Left renal pelvis (tissue), 4 donors: ENCODE measurements around the gene VGLL1. TPM values are rescaled to one million over a fixed set of nuclear protein-coding genes. Genes with fewer than 3 reads are reported as not detected.

Experiments used
- DNase-seq, 4 donors: peaks; one replicate each; pipeline ENCODE4 v3.0.0-alpha.2; 2013; ENCODE audit warnings: low read depth in 4 of 4, low spot score in 3 of 4
- polyA plus RNA-seq, 4 donors: library from polyadenylated mRNA; unstranded; fragments of 120-200 nt; gene quantifications; one replicate each; pipeline ENCODE4 v1.2.1, GENCODE V29; 2013; ENCODE audit not compliant: insufficient read length in 4 of 4

Gene VGLL1
- polyA plus RNA-seq, 4 donors: 0.30 to 16.2 (median 9.7) TPM

DNA sequence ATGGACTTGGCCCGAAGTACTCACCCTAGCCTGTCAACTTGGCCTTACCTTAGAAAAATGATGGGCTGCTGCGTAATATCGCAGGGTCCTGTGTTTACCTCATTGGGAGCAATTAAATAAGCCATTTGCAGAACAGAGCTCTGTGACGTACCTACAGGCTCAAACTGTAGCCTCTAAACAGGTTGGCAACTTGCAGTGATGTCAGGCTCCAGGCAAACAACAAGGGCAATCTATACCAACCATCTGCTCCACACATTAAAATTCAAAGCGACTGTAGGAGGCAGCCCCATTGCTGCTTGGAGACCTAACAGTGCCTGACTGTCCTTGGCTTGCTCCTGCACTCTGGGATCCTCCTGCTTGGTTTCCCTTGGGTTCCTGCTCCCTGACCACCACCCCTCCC lies 17.2 kb downstream of the VGLL1 start:
- no peak for DNase-seq

DNA sequence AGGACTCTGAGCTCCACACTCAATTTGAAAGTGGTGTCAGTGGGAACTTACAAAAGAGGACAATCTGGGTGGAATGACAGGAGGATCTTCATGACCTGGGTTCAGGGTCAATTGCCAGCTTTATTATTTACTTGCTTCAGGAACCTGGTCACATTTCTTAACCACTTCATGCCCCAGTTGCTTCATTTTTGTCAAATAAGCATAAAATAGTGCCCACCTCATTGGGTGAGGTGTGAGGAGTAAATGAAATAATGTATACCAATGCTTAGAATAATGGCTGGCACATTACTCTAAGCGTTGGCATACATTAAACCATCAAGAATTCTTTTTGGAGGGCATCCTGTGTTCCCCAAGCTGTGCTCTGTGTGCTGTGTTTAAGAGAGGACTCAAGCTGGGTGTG lies 19.4 kb downstream of the VGLL1 start:
- DNase-seq: no peak

DNA sequence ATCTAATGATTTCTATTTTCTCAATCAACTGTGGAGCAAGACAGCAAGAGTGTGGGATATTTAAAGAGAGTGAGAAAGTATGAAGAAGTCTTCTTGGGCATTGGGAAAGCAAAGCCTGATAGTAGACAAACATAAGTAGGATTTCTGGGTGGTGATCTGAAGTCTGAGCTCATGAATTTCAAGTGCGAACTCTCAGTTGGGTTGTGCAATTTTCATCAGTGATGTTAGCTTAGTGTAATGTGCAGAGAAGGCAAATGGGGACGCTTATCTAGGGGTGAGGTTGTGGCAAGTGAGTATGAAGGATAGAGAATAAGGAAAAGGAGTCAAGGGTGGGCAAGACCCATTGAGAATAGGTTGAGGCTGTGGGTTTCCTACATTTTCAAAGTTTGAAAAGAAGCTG lies 23.7 kb downstream of the VGLL1 start:
- no peak for DNase-seq

DNA sequence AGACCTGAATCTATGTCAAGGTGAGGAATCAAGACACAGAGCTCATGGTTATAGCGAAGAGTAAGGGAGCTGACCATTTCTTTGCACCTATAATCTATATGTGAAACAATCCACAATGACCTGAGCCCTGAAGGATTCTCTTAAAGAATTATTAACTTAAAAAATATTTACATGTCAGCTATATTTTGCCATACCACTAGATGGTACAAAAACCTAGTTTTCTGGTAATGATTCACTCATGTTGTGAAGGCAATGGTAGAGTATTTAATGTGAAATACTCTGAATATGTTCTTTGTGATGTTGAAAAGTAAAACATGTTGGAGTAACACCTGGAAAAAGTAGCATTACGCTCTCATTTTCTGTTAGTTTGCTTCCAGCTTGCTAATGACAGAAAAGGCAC lies 40.0 kb downstream of the VGLL1 start:
- no peak for DNase-seq

DNA sequence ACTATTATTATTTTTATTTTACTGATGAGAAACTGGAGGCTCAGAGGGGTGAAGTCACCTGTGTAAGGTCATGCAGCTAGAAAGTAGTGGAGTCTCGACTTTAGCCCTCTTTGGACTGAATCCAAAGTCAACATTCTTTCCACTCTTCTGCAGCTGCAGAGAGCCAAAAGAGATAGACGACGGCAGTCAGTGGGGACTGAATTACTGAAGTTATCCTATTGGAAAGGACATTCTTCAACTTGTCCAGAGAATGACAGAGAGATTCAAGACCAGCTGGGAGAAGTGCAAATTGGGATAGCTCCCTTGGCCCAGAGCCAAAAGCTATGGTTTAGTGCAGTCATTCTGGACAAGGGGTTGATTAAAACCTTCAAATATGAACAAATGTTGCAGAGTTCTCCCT lies 42.5 kb downstream of the VGLL1 start:
- DNase-seq: no peak

DNA sequence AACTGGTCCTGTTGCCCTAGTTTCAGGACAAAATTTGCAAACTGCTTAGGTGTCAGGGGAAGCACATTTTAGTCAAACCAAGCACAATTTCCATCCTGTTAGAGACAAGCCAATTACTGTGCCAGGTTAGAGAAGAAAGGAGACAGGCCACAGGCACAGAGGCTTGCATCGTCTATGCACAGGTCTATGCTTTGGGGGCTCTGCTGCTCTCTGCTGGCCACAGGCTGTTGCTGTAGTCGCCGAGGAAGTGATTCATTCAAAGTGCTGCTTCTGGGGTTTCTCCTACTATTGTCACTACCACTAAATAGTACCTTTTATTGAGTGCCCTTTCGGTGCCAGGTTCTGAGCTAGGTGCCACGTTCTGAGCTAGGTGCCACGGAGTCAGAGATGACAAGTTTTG lies 45.5 kb downstream of the VGLL1 start:
- peak in 1 of 4 donors; percentile 1 for DNase-seq

DNA sequence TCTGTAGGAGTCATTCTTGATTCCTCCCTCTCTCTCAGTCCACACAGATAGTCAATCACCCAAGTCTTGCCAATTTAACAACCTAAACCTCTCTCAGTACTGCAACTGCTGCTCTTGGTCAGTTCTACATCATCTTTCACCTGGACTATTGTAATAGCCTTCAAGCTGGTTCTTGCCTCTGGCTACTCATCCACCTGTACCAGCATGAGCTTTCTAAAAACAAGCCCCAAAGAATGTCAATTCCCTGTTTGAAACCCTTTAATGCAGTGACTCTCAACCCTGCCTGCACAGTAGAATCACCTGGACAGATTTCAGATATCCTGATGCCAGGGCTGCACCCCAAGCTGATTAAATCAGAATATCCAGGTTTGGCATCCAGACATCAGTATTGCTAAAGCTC lies 48.3 kb downstream of the VGLL1 start:
- no peak for DNase-seq

DNA sequence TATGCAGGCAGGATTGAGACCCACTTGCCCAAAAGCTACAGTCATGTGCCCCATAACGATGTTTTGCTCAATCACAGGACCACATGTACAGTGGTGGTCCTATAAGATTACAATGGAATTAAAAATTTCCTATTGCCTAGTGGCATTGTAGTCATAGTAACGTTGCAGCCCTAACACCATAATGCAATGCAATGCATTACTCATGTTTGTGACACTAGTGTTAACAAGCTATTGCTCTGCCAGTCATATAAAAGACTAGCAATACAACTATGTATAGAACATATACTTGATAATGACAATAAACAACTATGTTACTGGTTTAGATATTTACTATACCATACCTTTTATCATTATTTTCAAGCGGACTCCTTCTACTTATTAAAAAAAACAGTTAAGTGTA lies 50.6 kb downstream of the VGLL1 start:
- no peak for DNase-seq

DNA sequence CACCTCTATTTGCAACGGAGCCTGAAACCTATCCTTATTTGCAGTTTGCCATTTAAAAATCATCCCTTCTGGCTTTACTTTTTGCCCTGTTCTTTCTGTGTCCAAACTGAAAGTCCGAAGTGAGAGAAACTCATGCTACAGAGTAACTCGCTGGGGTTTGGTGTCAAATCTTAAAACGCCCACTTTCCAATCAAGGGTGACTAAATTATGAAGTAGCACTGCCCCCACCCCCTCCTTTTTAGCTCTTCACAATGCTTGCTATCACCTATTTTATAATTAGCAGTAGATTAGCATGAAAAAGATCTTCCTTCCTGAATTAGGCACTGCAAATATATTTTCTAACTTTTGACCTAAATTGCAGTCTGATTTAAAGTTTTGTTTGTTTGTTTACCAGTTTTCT lies 52.5 kb downstream of the VGLL1 start:
- no peak for DNase-seq

DNA sequence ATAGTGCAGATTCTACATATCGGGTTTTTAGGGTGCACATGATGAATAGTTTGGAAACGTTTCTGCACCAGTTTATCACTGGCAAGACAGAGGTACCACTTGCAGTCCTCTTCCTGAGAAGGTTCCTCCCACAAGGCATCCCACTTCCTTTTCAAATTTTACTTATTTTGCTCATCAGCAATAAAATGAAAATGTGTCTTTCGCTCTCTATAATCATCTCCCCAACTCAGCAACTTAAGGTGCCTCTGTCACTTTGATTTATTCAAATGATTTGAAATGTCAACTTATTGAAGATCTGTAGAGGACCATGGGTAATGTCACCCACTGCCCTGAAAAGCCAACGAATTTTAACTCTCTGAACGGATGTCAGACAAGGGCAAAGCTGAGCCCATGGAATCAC lies 53.2 kb downstream of the VGLL1 start:
- no peak for DNase-seq

DNA sequence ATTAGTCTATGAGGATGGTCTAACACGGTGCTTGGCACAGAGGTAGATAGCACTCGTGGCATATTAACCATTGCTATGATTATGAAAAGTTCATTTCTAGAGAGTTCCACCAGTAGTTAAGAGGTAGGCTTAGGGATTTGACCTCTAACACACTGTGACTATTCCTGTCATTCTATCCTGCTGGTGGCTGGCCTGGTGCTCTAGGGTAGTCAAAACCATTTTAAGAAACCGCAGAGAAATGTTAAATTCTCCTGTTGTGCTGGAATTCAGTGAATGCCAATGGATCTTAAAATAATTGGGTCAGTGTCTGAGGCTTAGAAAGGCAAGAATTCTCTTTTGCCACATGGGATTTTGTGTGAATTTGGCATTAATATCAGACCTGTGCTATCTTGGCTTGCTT lies 53.9 kb downstream of the VGLL1 start:
- DNase-seq: no peak

DNA sequence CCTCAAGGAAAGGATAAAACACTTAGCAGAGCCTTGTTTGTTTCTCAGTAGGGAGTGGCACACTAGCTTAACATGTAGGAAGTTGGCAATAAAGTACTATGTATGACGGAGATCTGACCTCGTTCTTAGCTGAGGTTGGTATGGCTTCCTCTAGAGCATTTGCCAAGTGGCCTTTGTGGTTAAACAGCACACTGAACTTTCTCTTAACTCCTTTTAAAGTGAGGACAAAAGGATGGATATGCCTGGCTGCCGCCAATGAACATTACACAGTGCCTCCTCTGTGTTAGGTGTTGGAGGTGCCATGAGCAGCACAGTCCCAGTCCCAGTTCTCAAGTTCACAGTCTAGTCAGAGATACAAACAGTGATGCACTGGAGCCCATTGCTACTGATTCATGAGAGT lies 54.4 kb downstream of the VGLL1 start:
- no peak for DNase-seq

DNA sequence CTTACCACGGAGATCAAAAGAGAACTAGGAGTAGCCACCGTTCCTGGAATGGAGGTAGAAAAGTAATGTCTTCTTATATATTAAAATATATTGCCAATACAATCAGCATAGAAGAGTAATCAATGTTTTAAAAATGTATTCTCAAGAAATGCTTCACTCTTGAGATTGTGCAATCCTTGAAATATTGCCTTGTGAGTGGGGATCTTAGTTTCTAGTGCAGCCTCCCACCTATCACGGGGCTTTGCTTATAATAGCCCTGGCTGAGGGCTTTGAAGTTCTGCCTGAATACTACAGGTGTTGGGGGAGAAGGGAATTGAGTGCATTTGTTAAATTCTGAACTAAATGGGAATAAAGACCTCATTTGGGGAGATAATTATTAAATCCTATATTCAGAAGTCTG lies 55.5 kb downstream of the VGLL1 start:
- no peak for DNase-seq

DNA sequence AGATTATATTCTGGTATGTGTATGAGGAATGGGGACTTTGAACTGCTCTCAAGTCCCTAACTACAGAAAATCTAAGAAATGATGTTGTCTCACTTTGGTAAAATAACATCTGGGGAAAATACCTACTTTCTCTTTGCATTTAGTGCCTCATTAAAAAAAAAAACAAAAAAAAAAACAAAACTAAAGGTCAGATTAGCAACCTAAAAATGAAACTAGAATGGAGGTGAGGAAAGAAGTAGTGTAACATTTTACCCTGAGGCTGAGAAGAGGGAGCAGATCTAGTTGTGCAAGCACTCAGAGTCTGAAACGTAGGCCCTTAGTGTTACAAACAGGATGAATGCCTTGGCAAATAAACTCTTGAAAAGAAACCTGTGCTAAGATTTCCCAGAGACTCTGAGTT lies 56.0 kb downstream of the VGLL1 start:
- DNase-seq: no peak

DNA sequence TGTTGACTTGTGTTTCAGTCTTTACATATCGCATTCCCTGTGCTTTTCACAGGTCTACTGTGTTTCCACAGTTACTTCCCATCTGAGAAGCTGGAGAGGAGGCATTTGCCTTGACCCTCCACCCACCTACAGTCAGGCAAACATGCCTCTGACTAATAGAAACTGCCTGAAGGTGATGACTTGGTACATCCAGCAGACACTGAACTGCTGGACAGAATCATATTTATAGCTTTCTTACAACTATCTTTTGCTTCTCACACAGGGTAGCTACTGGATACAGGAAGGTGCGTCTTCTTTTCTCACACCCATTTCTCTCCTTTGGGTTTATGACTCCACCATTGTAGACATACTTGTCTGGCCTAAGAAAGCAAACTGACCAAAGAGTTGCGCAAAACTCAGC lies 58.0 kb downstream of the VGLL1 start:
- no peak for DNase-seq

DNA sequence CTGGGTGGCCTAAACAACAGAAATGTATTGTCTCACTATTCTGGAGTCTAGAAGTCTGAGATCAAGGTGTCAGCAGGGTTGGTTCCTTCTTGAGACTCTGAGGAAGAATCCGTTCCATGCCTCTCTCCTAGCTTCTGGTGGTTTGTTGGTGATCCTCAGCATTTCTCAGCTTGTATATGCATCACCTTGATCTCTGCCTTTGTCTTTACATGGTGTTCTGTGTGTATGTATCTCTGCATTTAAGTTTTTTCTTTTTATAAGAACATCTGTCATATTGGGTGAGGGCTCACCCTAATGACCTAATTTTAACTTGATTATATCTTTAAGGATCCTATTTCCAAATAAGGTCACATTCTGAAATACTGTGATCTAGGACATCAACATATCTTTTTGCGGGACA lies 65.3 kb downstream of the VGLL1 start:
- DNase-seq: no peak

DNA sequence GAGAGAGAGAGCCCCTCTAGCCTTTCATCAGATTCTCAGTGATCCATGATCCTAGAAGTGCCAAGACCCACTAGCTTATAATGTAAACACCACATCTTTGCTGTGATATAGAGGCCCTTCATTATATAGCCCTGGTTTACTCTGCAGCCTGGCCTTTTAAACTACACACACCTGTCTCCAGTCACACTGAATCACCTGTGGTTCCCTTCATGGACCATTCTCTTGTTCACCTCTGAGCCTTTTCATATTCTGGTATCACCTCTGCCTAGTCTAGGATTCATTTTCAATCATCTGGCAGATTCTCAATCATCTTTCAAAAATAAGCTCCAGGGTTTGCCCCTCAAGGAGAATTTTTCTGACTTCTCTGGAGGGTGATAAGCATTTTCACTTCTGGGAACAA lies 65.9 kb downstream of the VGLL1 start:
- DNase-seq: no peak

DNA sequence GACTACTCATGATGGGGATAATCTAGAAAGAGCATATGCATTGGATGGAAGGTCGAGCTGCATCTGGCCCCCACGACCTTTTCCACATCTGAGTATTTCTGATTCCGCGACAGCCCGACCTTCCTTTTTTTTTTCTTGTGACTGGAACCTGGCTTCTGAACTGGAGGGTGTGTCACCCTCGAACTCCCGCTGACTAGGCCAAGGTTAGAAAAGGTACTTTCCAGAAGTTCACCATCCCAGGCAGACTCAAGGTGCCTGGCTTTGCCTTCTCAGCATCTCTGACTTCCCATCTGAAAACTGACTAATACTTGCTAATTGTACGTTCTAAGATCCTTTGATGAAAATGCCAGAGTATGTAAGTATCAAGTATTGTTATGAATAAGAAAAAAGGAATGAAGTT lies 66.6 kb downstream of the VGLL1 start:
- no peak for DNase-seq

DNA sequence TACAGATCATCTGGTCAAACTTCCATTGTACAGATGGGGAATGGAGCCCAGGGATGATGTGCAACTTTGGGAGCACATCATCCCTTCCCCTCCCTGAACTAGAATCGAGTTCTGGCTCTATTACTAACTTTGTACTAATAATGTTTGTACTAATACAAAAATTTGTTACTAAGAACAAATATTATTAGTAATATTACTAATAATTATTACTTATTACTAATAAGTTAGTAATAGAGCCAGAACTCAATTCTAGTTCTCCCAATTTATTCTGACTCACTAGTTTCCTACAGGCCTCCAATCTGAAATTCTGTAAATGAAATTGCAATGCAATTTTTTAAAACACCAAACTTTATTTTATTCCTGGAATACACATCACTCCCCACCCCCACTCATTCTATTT lies 68.0 kb downstream of the VGLL1 start:
- no peak for DNase-seq

Other genes starting within 250 kb of the VGLL1 start
- under 1 TPM in 1 of 4 donors, not detected in 3; 0.04 TPM for gene ADGRG4, start 231.3 kb upstream of the VGLL1 start, polyA plus RNA-seq
- gene BRS3, start 44.3 kb upstream of the VGLL1 start, polyA plus RNA-seq: under 1 TPM in 3 of 4 donors, not detected in 1; 0.06 to 0.16 (median 0.12) TPM
- 100 to 1,000 TPM; 101 to 140 (median 115) TPM for gene HTATSF1, start 34.6 kb upstream of the VGLL1 start, polyA plus RNA-seq
- gene CD40LG, start 115.9 kb downstream of the VGLL1 start, polyA plus RNA-seq: under 1 TPM in 3 of 4 donors, not detected in 1; 0.10 to 0.35 (median 0.12) TPM
- 10 to 100 TPM; 11.7 to 13.5 (median 12.2) TPM for gene ARHGEF6, start 248.7 kb downstream of the VGLL1 start, polyA plus RNA-seq